Fibroblast of villous mesenchyme (primary cell): ENCODE measurements around the gene SEMA6A. TPM values are rescaled to one million over a fixed set of nuclear protein-coding genes. Genes with fewer than 3 reads are reported as not detected.

Experiments
- DNase-seq: peaks from one replicate; pipeline ENCODE4 v3.0.0-alpha.2; 2010; ENCODE audit warnings: low read depth
- H3K4me3 ChIP-seq: 2 replicates; pipeline ENCODE4 v1.5.1; 2011; ENCODE audit warnings: low read depth, mild to moderate bottlenecking, low read length
- CTCF ChIP-seq: IDR thresholded peaks from 2 replicates; pipeline ENCODE4 v1.5.1; 2012; ENCODE audit warnings: low read depth, mild to moderate bottlenecking, low read length; ENCODE audit not compliant: insufficient read depth
- total RNA-seq: library from RNA; depleted of rRNA; stranded (reverse); fragments of >200 nt; gene quantifications from 2 replicates; pipeline ENCODE4 v1.2.3, GENCODE V29; 2012

SEMA6A gene
- total RNA-seq, 1 donor = 2.2 TPM

- H3K4me3 ChIP-seq = no peak overlapping the region
- no peak for DNase-seq
- TF ChIP-seq CTCF = no peak
These were observed 65.0 kb downstream of the SEMA6A start for GRCh38 chr5:116509483-116510244.

- no peak for TF ChIP-seq CTCF
- H3K4me3 ChIP-seq = no peak overlapping the region
- DNase-seq = no peak
These were observed 65.8 kb downstream of the SEMA6A start for GRCh38 chr5:116508835-116509234.

- no peak overlapping the region for H3K4me3 ChIP-seq
- no peak for DNase-seq
- no peak for TF ChIP-seq CTCF
These were observed 66.5 kb downstream of the SEMA6A start for GRCh38 chr5:116507941-116508655.

GRCh38 chr5:116507051-116507537, 67.5 kb downstream of the SEMA6A start:
- DNase-seq = peak; percentile 71
- TF ChIP-seq CTCF = no peak
- no peak overlapping the region for H3K4me3 ChIP-seq

- no peak overlapping the region for H3K4me3 ChIP-seq
- TF ChIP-seq CTCF = no peak
- no peak for DNase-seq
These were observed 68.1 kb downstream of the SEMA6A start for GRCh38 chr5:116506488-116506887.

- no peak for TF ChIP-seq CTCF
- no peak overlapping the region for H3K4me3 ChIP-seq
- no peak for DNase-seq
These were observed 69.9 kb downstream of the SEMA6A start for GRCh38 chr5:116504593-116505166.
